Nephron progenitor cell (in vitro differentiated cells): ENCODE measurements around the gene PDGFRA.
A peak's percentile ranks its signal among the peaks of the same experiment; 100 is the strongest.

Source experiments
- DNase-seq: peaks from one replicate; pipeline ENCODE4 v3.0.0; 2021
- H3K27ac Mint-ChIP-seq: 2 replicates; pipeline ENCODE4 v1.8.0; 2021; ENCODE audit warnings: mild to moderate bottlenecking, moderate library complexity, mixed read lengths
- H3K27me3 Mint-ChIP-seq: 2 replicates; pipeline ENCODE4 v1.8.0; 2021; ENCODE audit warnings: mild to moderate bottlenecking, low read depth, mixed read lengths; ENCODE audit not compliant: poor library complexity
- H3K36me3 Mint-ChIP-seq: 2 replicates; pipeline ENCODE4 v1.8.0; 2021; ENCODE audit warnings: low read depth, mixed read lengths
- H3K4me1 Mint-ChIP-seq: 2 replicates; pipeline ENCODE4 v1.8.0; 2021; ENCODE audit warnings: mixed read lengths
- H3K4me3 Mint-ChIP-seq: 2 replicates; pipeline ENCODE4 v1.8.0; 2021; ENCODE audit warnings: mild to moderate bottlenecking, moderate library complexity, mixed read lengths
- H3K9me3 Mint-ChIP-seq: 2 replicates; pipeline ENCODE4 v1.8.0; 2021; ENCODE audit warnings: mild to moderate bottlenecking, moderate library complexity, mixed read lengths
- CTCF ChIP-seq: fragments of 200-600 bp; sonication (generic); IDR thresholded peaks from 2 replicates; pipeline ENCODE4 v1.5.0; 2021; ENCODE audit warnings: antibody characterized with exemption

Gene PDGFRA

GRCh38 chr4:54229631-54230483 is 764 bp downstream of the PDGFRA start:
- peak overlapping the region; percentile 94 for H3K4me3 Mint-ChIP-seq
- H3K27ac Mint-ChIP-seq: no peak overlapping the region
- peaks cover 8% of the 10 kb centered on the region for H3K36me3 Mint-ChIP-seq
- peaks cover 7% of the 10 kb centered on the region for H3K9me3 Mint-ChIP-seq
- peaks cover 22% of the 10 kb centered on the region for H3K27me3 Mint-ChIP-seq
- peak; percentile 67 for DNase-seq
- H3K4me1 Mint-ChIP-seq: peaks cover 63% of the 10 kb centered on the region
- TF ChIP-seq CTCF: no peak

- Mint-ChIP-seq H3K36me3 (peaks cover 16% of the 10 kb centered on the region), H3K27me3 (peaks cover 22% of the 10 kb centered on the region), H3K9me3 (peaks cover 15% of the 10 kb centered on the region), H3K4me1 (peaks cover 63% of the 10 kb centered on the region), H3K27ac (peak overlapping the region; percentile 45), H3K4me3 (peak overlapping the region; percentile 94)
- DNase-seq: peak; percentile 41
- no peak for TF ChIP-seq CTCF
Measured at GRCh38 chr4:54230484-54231418, 1.7 kb downstream of the PDGFRA start.

GRCh38 chr4:54231419-54231767 is 2.3 kb downstream of the PDGFRA start:
- H3K9me3 Mint-ChIP-seq: peaks cover 21% of the 10 kb centered on the region
- peak; percentile 33 for DNase-seq
- peak overlapping the region; percentile 75 for H3K27ac Mint-ChIP-seq
- peaks cover 56% of the 10 kb centered on the region for H3K4me1 Mint-ChIP-seq
- H3K27me3 Mint-ChIP-seq: peaks cover 19% of the 10 kb centered on the region
- peak overlapping the region; percentile 94 for H3K4me3 Mint-ChIP-seq
- no peak for TF ChIP-seq CTCF
- peaks cover 22% of the 10 kb centered on the region for H3K36me3 Mint-ChIP-seq

- no peak for TF ChIP-seq CTCF
- DNase-seq: peak; percentile 74
- peaks cover 27% of the 10 kb centered on the region for H3K9me3 Mint-ChIP-seq
- peak overlapping the region; percentile 75 for H3K27ac Mint-ChIP-seq
- peaks cover 18% of the 10 kb centered on the region for H3K27me3 Mint-ChIP-seq
- H3K4me3 Mint-ChIP-seq: peak overlapping the region; percentile 94
- H3K4me1 Mint-ChIP-seq: peaks cover 50% of the 10 kb centered on the region
- H3K36me3 Mint-ChIP-seq: peaks cover 29% of the 10 kb centered on the region
Measured at GRCh38 chr4:54231768-54232688, 2.9 kb downstream of the PDGFRA start.

GRCh38 chr4:54233277-54233696 is 4.2 kb downstream of the PDGFRA start:
- peaks cover 40% of the 10 kb centered on the region for H3K9me3 Mint-ChIP-seq
- H3K27ac Mint-ChIP-seq: peak overlapping the region; percentile 64
- DNase-seq: peak; percentile 93
- peak; percentile 55 for TF ChIP-seq CTCF
- H3K4me1 Mint-ChIP-seq: peaks cover 39% of the 10 kb centered on the region
- H3K27me3 Mint-ChIP-seq: peaks cover 20% of the 10 kb centered on the region
- H3K4me3 Mint-ChIP-seq: peak overlapping the region; percentile 94
- peaks cover 41% of the 10 kb centered on the region for H3K36me3 Mint-ChIP-seq
